Stimulated activated CD8-positive, alpha-beta memory T cell treated with anti-CD3 and anti-CD28 coated beads, Interleukin-12 subunit alpha, Interleukin-12 subunit beta, amount 100 ng/mL, for 24 hours (primary cell): ENCODE data around the gene MAPKBP1.
"Not testable (repeated sequence)": the region's sequence is repeated elsewhere in the genome, so short reads cannot be mapped to it uniquely, and the experiment has no call there.

Experiments
- DNase-seq: peaks from one replicate; pipeline ENCODE4 v3.0.0-alpha.2; 2020; ENCODE audit errors: extremely low read depth

Gene MAPKBP1

DNA sequence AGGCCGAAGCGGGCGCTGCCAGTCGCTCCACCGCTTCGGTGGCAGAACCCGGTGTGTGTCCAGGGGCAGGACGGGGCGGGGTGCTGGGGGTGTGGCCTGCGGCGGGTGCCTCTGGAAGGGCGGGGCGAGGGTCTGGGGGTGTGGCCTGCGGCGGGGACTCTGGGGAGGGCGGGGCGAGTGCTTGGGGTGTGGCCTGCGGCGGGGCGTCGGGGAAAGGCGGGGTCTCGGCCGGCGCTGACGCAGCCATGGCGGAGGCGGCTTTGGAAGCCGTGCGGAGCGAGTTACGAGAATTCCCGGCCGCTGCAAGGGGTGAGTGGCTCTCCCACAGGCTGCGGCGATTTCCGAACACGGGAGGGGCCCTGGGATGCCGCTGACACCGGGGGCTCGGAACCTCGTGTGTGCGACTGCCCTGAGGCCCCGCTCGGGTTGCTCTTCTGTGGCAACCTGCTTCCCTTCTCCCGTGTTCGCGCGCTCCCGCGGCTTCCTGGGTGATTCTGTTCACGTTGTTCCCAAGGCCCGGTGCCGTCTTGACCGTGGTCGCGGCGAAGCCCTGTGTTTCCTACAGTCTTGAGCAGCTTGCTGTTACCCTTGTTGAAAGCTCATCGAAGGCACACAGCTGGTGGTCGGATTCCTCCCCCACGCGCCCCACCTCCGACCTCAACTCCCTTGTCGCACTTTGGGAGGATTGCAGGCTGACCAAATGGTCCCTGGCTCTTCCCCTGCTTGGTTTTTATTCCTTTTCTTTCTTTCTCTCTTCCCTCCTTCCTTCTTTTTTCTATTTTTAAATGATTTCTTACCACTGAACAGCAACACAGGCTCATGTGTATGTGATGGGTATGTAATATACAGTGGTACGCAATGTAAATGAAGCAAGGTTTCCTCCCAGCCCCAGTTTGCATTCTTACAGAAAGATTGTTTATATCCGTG is 53.9 kb downstream of the MAPKBP1 start, which contains the start of gene JMJD7:
TSS of gene JMJD7 (plus strand) at position 213 of the 927 bp plus-strand sequence. CDS start at position 246, 33 bp downstream.
- DNase-seq: peak; percentile 89

DNA sequence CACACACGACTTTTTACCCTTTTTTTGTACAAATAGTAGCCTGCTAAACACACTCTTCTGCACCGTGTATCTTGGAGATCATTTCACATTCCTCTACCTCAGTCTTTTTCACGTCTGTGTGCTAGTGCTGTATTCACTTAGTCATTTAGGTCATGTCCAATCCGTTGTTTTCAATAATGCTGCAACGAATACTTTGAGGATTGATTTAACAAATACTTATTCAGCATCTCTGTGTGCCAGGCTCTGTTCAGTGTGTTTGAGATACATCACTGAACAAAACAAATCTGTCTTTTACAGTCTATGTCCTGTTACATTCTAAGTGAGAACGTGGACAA is 54.5 kb downstream of the MAPKBP1 start:
- no peak for DNase-seq

DNA sequence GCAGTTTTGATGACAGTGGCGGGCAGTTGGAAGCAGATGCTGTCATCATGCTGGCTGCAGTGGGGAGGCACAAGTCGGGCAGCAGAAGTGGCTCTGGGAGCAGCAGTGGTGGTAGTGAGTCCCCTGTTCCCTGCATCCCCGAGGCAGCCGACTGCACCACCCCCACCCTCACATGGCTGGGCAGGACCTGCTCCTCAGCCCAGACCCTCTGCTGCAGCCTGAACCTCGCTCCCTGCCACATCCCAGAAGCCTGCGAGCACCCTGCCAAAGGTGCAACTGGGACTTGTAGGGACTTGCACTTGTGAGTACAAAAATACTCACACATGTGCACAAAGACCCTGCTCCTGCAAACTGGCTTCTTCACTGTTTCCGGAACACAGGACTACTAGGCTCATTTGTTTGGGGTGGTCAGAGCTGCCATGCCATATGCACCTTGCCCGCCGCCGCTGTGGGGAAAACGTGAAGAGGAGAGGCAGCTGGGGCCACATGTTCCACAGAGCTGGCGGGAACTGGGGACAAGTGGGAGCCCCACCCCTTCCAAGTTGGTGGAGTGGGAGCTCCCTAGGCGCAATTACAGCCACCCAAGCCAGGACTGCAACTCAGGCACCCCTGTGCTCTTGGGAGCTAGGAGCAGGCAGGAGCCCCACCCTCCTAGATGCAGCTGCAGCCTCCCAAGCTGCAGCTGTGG is 55.8 kb downstream of the MAPKBP1 start:
- DNase-seq: no peak

DNA sequence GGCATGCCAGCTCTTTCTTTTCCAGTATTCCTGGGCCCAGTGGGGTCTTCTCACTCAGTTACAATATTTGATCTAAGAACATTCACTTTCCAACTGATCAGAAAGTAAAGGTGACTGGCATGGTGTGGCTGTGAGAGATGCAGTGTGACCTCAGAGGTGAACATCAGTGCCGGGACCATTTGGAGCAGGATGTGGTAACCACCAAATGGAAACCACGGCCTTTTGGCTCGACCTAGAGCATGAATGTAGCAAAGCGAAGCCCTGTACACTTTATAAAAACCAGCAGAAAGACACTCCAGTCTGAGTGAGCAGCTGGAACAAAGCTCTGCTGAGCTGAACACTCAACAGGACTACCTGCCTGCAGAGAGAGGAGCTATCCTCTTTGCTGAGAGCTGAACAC is 57.0 kb downstream of the MAPKBP1 start:
- DNase-seq: not testable (repeated sequence)

DNA sequence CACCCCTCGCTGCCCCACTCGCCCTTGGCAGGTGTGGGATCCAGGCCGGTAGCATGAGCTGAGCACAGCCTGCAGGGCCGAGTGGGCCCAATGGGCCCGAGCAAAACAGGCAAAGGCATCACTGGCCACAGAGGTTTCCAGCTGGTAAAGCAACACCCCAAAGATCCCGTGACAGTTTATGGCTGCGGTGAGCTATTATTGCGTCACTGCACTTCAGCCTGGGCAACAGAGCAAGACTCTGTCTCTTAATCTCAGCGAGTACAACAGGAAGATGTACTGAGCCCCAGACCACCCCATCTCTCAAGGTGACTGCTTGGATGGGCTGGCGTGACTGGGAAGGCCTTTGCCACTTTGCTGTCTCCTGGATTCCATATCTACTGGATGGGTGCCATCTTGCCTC is 57.9 kb downstream of the MAPKBP1 start:
- DNase-seq: no peak

DNA sequence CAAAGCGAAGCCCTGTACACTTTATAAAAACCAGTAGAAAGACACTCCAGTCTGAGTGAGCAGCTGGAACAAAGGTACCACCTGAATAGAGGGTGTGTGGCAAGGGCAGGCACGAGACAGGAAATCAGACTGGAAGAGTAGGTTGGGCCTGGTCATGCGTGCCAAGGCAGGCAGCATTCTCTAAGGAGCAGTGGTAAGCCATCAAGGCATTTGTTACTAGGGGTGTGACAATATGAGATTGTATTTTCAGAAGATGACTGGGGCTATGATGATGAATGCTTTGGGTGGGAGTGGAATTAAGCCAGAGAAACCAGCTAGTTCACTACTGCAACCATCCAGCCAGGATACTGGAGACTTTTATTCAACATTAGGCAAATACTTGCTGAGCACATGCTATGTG is 58.6 kb downstream of the MAPKBP1 start:
- no peak for DNase-seq

DNA sequence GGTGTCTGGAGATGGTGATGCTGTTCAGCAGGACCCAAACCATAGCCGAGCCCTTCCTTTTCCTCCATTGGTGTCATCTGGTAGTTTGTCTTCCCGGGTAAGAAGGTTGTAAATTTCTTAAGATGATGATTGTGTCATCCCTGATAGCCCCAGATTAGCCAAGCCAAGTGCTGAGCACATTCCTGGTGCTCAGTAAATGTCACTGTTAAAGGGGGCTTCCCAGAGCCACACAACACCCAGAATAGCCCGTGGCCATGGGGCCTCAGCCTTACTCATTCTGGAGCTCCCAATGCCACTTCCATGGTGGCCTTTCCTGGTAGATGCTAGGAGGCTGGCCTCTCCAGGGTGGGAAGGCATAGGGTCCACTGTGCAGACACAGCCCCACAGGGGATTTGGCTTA is 59.8 kb downstream of the MAPKBP1 start:
- no peak for DNase-seq

DNA sequence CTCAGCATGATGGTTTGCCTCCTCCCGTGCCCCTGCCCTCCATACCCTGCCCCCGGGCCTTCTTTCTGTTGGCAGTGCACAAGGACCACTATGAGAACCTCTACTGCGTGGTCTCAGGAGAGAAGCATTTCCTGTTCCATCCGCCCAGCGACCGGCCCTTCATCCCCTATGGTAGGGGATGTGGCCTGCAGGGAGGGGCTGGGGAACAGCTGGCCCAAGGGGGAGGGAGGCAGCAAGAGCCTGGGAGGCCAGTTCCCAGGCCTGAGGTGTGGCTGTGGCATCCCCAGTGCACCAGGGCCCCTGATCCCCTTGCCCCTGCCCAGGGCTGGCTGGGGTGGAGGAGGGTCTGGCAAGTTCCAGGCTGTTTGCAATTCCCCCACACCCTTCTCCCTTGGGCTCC is 61.8 kb downstream of the MAPKBP1 start:
- no peak for DNase-seq

DNA sequence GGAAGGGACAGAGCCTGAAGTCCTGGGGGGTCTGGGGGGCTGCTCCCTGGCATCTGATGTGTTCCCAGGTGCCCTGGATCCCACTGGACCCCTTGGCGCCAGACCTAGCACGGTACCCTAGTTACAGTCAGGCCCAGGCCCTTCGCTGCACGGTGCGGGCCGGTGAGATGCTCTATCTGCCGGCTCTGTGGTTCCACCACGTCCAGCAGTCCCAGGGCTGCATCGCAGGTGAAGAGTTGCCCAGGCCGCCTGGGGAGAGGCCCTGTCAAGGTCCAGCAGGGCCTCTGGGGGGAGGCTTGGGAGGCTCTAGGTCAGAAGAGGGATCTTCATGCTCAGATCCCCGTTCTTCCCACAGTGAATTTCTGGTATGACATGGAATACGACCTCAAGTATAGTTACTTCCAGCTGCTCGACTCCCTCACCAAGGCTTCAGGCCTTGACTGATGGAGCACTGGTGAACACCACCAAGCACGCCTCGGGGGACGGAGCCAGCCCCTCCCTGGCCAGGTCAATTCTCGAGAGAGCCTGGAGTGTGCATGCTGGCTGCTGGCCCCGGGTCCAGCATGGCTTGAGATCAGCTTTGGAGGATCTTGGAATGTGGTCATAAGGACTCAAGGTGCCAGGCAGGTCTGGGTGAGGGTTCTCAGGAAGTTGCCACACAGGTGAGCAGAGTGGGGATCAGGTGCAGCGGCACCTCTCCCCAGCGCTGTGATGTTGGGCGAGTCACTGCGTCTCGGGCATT is 62.6 kb downstream of the MAPKBP1 start:
- no peak for DNase-seq

DNA sequence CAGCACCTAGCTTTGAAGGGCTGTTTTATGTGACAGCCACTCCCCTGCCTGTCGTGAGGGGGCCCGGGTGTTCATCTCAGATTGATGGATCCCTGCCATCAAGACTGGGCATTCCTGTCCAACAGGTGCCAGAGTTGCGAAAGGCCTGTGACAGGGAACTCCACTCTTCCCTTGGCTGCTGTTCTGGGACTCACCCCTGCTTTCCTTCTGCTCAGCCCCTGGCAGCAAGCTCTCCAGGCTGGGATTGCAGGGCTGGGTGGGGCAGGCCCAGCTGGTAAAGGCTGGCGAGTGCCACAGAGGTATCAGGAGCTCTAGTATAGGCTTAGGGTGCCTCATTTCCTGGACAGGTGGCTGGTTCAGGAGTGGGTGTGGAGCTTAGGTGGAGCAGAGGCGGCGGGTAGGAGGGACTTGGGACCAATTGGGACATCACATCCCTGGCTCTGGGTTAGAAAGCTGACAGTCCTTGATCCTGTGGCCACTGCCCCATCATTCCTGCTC is 64.2 kb downstream of the MAPKBP1 start, which contains the start of gene PLA2G4B:
TSS of gene PLA2G4B (plus strand) at position 448 of the 498 bp plus-strand sequence. CDS start 67 bp downstream, outside the sequence.
- no peak for DNase-seq

DNA sequence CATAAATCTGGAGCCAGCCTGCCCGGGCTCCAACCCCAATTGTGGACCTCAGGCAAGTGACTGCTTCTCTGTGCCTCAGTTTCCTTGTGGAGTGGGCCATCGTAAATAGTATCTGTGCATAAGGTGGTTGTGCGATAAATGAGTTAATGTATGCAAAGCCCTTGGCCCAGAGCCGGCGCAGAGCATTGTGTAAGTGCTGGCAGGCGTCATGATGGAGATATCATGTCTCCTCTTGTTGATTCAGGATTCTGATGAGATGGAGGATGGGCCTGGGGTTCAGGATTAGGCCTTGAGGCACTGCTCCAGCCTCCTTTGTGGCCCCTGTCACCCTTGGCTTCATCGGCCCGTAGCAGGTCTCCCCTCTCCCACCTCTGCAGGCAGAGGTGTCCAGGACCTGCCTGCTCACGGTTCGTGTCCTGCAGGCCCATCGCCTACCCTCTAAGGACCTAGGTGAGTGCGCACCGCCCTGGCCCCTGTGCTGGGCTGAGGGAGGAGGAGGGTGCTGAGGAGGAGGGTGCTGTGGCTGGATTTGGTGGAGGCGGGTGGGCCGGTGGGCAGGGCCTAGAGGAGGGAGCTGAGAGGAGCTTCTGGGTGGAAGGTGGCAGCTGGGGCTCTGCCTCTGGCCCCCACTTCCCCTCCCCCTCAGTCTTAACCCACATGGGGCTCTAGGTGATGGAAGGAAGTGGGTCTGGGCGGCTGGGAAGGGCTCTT is 65.7 kb downstream of the MAPKBP1 start:
- no peak for DNase-seq

DNA sequence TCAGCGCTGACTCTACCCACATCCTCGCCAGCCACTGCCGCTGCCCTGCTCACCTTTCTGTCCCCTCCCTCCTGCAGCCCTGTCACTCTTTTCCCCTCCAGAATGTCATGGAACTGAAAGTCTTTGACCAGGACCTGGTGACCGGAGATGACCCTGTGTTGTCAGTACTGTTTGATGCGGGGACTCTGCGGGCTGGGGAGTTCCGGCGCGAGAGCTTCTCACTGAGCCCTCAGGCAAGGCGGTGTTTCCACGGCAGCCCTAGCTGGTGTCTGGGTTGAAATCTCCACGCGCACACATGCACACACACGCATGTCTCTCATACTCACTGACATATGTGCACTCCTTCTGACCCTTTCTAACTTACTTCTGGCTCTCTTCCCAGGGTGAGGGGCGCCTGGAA is 66.4 kb downstream of the MAPKBP1 start:
- DNase-seq: no peak

DNA sequence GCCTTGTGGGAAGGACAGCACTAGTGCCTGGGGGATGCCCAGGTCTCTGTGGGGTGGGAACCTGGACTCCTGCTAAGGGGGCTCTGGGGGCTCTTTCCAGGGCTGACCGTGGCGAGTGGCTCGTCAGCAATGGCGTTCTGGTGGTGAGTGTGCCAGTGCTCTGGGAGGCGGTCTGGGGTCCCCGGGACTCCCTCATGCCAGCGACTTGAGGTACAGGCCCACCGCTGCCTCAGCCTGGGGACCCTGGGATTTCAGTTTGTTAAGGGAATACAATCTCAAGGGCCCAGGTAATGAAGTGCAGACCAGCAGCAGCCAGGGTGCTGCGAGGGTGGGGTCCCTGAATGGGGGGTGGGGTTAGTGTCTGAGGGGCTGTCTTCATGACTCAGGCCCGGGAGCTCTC is 66.8 kb downstream of the MAPKBP1 start:
- no peak for DNase-seq

DNA sequence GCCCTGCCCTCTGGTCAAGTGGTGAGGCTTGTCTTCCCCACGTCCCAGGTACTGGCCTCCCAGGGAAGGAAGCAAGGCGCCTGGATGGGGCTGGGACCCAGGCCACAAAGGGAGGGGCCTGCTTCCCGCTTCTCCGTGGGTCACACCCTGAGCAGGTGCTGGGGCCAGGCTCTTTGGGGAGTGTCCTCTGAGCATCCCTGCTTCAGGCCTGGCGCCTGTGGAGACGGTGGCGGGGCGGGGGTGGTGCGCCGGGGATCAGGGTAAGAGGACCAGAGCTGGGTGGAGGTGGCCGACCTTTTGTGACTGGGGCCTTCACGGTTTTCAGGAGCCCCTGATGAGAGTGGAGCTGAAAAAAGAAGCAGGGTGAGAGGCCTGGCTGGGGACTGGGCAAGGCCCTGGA is 67.9 kb downstream of the MAPKBP1 start:
- DNase-seq: no peak

DNA sequence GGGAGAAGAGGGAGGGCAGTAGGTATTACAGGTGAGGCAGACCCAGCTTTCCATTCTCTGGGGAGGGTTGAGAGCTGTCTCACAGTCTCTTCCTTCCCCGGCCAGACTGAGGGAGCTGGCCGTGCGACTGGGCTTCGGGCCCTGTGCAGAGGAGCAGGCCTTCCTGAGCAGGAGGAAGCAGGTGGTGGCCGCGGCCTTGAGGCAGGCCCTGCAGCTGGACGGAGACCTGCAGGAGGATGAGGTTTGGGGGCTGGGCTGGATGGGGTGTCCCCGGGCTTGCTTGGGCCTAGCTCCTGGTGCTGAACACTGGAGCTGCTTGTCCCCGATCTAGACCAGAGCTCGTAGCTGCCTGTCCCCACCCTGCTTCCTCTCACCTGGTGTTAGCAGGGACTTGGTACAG is 69.3 kb downstream of the MAPKBP1 start:
- DNase-seq: no peak

DNA sequence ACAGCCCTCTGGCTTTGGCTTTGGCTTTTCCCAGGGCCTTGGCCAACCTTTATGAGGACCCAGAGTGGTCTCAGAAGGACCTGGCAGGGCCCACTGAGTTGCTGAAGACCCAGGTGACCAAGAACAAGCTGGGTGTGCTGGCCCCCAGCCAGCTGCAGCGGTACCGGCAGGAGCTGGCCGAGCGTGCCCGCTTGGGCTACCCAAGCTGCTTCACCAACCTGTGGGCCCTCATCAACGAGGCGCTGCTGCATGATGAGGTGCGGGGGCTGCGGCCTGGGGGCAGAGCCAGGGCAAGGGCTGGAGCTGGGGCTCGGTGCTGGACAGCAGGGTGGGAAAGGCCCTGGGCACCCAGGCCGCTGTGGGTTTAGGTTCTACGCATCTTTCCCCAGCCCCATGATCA is 70.5 kb downstream of the MAPKBP1 start:
- no peak for DNase-seq

DNA sequence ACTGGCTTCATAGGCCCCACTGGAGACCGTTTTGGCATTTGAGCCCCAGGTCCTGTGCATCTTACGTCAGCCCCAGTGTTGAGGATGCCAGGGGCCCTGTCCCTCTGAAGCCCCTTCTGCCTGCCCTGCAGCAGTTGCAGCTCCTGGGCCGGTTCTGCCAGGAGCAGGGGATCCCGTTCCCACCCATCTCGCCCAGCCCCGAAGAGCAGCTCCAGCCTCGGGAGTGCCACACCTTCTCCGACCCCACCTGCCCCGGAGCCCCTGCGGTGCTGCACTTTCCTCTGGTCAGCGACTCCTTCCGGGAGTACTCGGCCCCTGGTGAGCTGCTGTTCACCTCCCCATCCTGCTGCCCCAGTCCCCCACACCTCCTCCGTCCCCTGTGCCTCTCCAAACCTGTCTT is 72.9 kb downstream of the MAPKBP1 start:
- DNase-seq: no peak

DNA sequence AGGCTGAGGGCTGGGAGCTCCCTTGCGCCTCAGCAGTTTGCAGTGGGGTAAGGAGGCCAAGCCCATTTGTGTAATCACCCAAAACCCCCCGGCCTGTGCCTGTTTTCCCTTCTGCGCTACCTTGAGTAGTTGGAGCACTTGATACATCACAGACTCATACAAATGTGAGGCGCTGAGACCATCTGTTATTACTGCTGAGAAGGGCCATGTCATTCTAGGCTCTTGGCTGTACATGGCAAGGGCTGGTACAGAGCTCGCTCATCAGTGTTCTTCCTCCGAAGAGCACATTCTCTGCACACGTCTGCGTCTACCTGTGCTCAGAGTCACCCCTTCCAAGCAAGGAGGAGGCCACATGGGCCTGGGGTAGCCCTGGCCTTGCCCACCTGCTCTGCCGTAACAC is 73.7 kb downstream of the MAPKBP1 start:
- DNase-seq: no peak

DNA sequence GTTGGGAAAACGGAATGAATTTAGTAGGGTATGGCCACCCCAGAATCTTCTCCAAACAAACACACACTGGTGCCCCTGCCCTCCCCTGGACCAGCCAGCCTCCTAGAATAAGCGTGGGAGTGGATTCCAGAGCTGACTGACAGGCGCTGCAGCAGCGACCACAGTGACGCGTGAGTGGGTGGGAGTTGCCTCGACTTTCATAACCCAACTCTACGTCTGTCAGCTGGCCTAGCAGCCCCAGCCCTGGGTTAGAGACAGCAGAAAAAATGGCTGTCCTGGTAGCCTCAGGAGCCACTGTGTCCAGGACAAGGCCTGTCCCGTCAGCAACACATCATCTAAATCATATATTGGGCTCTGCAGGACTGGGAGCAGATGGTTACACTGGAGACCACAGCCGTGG is 74.3 kb downstream of the MAPKBP1 start:
- DNase-seq: no peak

DNA sequence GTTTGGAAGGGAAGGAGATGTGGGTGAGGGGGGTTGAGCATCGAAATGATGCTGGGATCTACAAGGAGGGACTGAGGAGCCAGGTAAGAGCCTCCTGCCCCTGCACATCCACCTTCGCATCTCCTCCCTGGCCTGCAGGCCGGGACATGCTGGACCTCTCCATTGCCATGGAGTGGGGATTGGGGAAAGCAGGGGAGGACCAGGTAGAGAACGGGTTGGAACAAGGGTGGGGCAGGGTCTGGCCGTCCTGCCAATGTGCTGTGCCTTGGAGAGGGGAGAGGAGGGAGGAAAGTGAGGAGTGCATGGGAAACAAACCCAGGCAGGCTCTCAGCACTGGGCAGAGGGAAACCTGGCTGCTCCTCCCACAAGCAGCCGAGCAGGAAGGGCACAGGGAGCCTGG is 74.9 kb downstream of the MAPKBP1 start:
- DNase-seq: no peak

DNA sequence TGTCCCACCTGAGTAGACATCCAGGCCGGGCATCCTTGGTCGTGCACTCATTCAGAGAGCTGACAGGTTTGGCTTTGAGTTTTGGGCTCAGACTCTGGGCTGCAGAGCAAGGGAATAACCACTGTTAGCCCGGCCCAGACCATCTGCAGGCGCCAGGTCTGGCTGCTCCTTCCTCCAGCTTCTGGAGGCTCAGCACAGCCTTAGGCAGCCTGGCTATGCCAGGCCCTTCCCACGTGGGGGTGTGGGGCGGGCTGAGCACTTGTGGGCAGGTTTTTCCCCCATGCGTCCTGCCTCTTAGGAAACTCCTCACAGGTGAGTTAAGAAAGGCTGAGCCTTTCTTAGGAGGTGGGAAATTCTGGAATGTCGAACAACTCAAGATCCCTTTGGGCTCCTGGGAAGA is 75.6 kb downstream of the MAPKBP1 start:
- no peak for DNase-seq
